Measurements from ENCODE around the gene G3BP2. TPM values are rescaled to one million over a fixed set of nuclear protein-coding genes. Genes with fewer than 3 reads are reported as not detected.
"Not testable (repeated sequence)": the region's sequence is repeated elsewhere in the genome, so short reads cannot be mapped to it uniquely, and the experiment has no call there.

Gene G3BP2
- 153 to 161 TPM (median 157 TPM) in 3 replicates for total RNA-seq
- long read RNA-seq, full-length matches to known transcripts, result 95 of 134 reads
- long read RNA-seq, partial matches to known transcripts, result 5 of 134 reads
- long read RNA-seq, other reads (novel, unspliced or antisense), result 34 of 134 reads

- no peaks in the 10 kb centered on the region for H3K36me3 Mint-ChIP-seq (ENCODE audit: low read depth)
- H3K9me3 Mint-ChIP-seq (ENCODE audit: low read depth), result no peaks in the 10 kb centered on the region
- no peaks in the 10 kb centered on the region for H3K27me3 Mint-ChIP-seq (ENCODE audit: low read depth)
Observed at GRCh38 chr4:75673027-75673958, at the start of gene G3BP2. G3BP2 (minus strand) TSS chr4:75673411; CDS start chr4:75662025, 11,386 bp downstream.

GRCh38 chr4:75722417-75722816 is 49.2 kb upstream of the G3BP2 start:
- Mint-ChIP-seq H3K4me1 (ENCODE audit: low read depth) (peaks cover 39% of the 10 kb centered on the region), H3K27ac (ENCODE audit: unreplicated experiment) (no peak overlapping the region), H3K4me3 (ENCODE audit: unreplicated experiment) (no peak overlapping the region), H3K9me3 (ENCODE audit: low read depth) (no peaks in the 10 kb centered on the region), H3K27me3 (ENCODE audit: low read depth) (no peaks in the 10 kb centered on the region), H3K36me3 (ENCODE audit: low read depth) (peaks cover 4% of the 10 kb centered on the region)
- TF ChIP-seq CTCF (IDR thresholded peaks at IDR 0.05), result no peak
- no peak for DNase-seq (ENCODE audit: low spot score)

More at GRCh38 chr4:75673027-75673958, at the start of gene G3BP2:
- H3K4me3 Mint-ChIP-seq (ENCODE audit: unreplicated experiment), result peak within 1 kb of the TSS; percentile 96
- H3K4me1 Mint-ChIP-seq (ENCODE audit: low read depth), result peaks cover 41% of the 10 kb centered on the region
- peak; percentile 97 for DNase-seq (ENCODE audit: low spot score)
- peak within 1 kb of the TSS; percentile 97 for H3K27ac Mint-ChIP-seq (ENCODE audit: unreplicated experiment)
- TF ChIP-seq CTCF (IDR thresholded peaks at IDR 0.05), result peak; percentile 1

GRCh38 chr4:75718529-75718928 is 45.3 kb upstream of the G3BP2 start:
- Mint-ChIP-seq H3K4me1 (ENCODE audit: low read depth) (peaks cover 40% of the 10 kb centered on the region), H3K27me3 (ENCODE audit: low read depth) (no peaks in the 10 kb centered on the region), H3K4me3 (ENCODE audit: unreplicated experiment) (no peak overlapping the region), H3K36me3 (ENCODE audit: low read depth) (peaks cover 1% of the 10 kb centered on the region), H3K9me3 (ENCODE audit: low read depth) (no peaks in the 10 kb centered on the region), H3K27ac (ENCODE audit: unreplicated experiment) (no peak overlapping the region)
- no peak for DNase-seq (ENCODE audit: low spot score)
- TF ChIP-seq CTCF (IDR thresholded peaks at IDR 0.05), result no peak

- Mint-ChIP-seq H3K4me3 (ENCODE audit: unreplicated experiment) (no peak overlapping the region), H3K9me3 (ENCODE audit: low read depth) (no peaks in the 10 kb centered on the region), H3K27me3 (ENCODE audit: low read depth) (no peaks in the 10 kb centered on the region), H3K36me3 (ENCODE audit: low read depth) (peaks cover 1% of the 10 kb centered on the region), H3K27ac (ENCODE audit: unreplicated experiment) (no peak overlapping the region), H3K4me1 (ENCODE audit: low read depth) (peaks cover 31% of the 10 kb centered on the region)
- DNase-seq (ENCODE audit: low spot score), result no peak
- no peak for TF ChIP-seq CTCF (IDR thresholded peaks at IDR 0.05)
Observed at GRCh38 chr4:75717408-75717807, 44.2 kb upstream of the G3BP2 start.

GRCh38 chr4:75716054-75716453 is 42.8 kb upstream of the G3BP2 start:
- not testable (repeated sequence) for H3K4me3 Mint-ChIP-seq (ENCODE audit: unreplicated experiment); DNase-seq (ENCODE audit: low spot score); H3K27me3 Mint-ChIP-seq (ENCODE audit: low read depth); H3K36me3 Mint-ChIP-seq (ENCODE audit: low read depth); H3K9me3 Mint-ChIP-seq (ENCODE audit: low read depth)
- H3K4me1 Mint-ChIP-seq (ENCODE audit: low read depth), result peaks cover 24% of the 10 kb centered on the region
- peak overlapping the region; percentile 78 for H3K27ac Mint-ChIP-seq (ENCODE audit: unreplicated experiment)
